Epithelial cell of proximal tubule (primary cell): Measurements from ENCODE around the gene DOK3. TPM values are rescaled to one million over a fixed set of nuclear protein-coding genes. Genes with fewer than 3 reads are reported as not detected.

Source experiments
- DNase-seq: peaks from one replicate; pipeline ENCODE4 v3.0.0-alpha.2; 2011; ENCODE audit warnings: low read depth
- H3K4me3 ChIP-seq: 2 replicates; pipeline ENCODE4 v1.5.1; 2011; ENCODE audit warnings: low read depth, mild to moderate bottlenecking, low read length
- total RNA-seq: library from RNA; depleted of rRNA; stranded (reverse); fragments of >200 nt; gene quantifications from 2 replicates; pipeline ENCODE4 v1.2.3, GENCODE V29; 2015
- TF ChIP-seq, protein P1 (sequence below): conservative IDR thresholded peaks from 2 replicates; pipeline ENCODE4 v1.5.1; 2012; ENCODE audit warnings: low read depth, mild to moderate bottlenecking, low read length

Gene DOK3
- total RNA-seq, 1 donor from 2014 or later, result 1.5 TPM

DNA sequence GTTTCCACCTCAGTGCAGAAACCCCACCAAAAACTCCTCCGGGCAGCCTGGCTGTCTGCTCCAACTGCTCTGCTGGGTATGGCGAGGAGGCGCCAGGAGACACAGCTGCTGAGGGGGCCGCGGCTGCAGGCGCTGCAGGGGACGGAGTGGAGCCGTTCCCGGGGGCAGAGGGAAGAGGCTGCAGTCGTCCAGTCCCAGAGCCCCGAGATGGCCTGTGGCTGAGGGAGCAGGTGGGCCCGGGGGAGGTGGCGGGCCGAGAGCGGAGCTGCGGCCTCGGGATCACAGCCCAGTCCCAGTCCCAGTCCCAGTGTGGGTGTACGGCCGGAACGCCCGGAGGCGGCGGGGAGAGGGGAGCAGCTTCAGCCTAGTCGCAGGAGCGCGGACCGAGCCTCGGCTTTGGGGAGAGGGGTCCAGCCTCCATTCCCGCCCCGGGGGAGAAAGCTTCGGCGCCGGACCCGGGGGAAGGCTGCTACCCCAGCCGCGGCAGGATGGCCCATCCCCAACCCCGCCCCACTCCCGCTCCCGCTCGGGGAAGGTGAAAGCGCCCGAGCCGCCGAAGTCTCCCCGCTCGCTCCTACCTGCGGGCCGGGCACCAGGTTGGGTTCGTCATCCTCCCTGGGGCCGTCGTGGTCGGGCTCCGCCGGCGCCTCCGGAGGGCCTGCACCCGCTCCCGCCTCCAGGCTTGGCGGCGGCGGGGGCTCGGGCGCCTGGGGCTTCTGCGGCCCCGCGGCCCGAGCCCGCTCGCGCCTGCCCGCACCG, 44.2 kb upstream of the DOK3 start:
- H3K4me3 ChIP-seq, result peak overlapping the region; percentile 88
- TF ChIP-seq, protein P1, sequence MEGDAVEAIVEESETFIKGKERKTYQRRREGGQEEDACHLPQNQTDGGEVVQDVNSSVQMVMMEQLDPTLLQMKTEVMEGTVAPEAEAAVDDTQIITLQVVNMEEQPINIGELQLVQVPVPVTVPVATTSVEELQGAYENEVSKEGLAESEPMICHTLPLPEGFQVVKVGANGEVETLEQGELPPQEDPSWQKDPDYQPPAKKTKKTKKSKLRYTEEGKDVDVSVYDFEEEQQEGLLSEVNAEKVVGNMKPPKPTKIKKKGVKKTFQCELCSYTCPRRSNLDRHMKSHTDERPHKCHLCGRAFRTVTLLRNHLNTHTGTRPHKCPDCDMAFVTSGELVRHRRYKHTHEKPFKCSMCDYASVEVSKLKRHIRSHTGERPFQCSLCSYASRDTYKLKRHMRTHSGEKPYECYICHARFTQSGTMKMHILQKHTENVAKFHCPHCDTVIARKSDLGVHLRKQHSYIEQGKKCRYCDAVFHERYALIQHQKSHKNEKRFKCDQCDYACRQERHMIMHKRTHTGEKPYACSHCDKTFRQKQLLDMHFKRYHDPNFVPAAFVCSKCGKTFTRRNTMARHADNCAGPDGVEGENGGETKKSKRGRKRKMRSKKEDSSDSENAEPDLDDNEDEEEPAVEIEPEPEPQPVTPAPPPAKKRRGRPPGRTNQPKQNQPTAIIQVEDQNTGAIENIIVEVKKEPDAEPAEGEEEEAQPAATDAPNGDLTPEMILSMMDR, result no peak
- no peak for DNase-seq

DNA sequence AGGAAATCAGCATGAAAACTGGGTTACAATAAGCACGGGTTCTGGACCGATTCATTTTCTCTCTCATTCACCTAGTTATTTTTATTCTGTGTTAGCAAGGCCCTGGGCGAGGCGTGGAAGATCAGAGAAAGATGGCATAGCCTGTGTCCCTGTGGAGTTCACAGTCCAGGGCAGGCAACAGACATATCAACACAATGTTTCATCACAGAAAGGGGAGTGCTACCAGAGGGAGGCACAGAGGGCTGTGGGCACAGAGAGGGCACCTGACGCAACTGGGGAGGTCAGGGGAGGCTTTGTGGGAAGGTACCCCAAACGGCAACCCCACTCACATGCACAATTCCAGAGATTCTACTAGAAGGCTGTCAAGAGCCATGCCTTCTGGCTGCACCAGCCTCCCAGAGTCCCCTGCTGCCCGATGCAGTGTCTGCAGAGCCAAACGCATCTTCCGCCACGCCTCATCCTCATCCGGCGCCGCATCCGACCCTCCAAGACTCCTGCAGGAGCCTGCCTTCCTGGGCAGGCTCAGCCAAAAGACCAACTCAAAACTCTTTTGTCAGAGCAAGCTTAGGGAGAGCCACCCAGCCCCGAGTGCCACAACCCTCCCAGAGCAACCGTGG, 43.3 kb upstream of the DOK3 start:
- DNase-seq, result no peak
- peak overlapping the region; percentile 88 for H3K4me3 ChIP-seq
- TF ChIP-seq, protein P1, result no peak

DNA sequence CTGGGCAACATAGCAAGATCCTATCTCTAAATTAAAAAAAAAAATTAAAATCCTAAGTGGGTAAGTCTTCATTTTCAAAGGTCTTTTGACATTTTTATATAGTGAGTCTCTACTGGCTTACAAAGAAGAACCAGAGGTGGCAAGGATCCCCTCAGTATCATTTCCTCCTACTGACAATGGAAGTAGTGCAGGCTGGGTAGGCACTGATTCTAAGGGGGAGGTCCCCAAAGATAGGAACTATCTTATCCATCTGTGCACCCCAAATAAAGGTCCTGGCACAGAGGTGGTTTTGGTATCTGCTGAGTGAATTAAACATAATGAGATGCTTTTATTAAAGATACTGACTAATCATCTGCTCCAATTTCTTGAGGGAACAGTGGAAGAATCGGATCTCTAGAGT, 40.5 kb upstream of the DOK3 start:
- H3K4me3 ChIP-seq, result no peak overlapping the region
- TF ChIP-seq, protein P1, result no peak
- DNase-seq, result no peak

DNA sequence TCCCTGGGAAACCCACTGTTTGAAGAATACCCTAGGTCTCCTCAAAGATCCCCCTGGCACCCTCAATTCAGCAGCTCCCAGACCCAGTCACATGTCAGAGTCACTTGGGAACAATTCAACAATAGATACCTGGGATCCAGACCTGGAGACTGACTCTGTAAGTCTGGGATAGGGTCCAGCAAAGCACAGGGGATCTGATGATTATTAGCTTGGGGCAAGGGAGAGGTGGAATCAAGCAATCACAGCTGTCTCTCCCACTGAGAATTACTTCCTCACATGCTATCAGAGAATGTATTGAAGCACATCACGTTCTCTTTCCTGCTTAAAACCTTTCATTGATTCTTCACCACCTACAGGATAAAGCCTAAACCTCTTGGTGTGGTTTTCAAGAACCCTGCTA, 38.9 kb upstream of the DOK3 start:
- TF ChIP-seq, protein P1, result no peak
- no peak for DNase-seq
- H3K4me3 ChIP-seq, result no peak overlapping the region

DNA sequence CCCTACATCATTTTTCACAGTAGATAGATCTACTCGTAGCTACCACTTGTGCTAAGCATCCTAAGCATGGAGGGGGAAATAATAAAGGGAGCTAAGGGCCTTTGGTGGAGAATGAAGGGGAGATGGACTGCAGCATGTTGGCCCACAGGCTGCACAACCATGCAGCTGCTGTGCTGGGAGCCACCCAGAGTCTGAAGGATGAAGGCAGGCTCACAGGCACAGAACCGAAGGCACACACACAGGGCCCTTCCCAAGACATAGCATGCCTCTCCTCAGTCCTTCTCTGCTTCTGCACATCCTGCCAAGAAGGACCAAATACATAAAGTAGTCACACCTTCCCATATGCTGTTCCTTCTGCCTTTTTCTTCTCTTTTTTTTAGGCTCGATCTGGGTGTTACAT, 38.1 kb upstream of the DOK3 start:
- TF ChIP-seq, protein P1, result no peak
- no peak overlapping the region for H3K4me3 ChIP-seq
- no peak for DNase-seq

DNA sequence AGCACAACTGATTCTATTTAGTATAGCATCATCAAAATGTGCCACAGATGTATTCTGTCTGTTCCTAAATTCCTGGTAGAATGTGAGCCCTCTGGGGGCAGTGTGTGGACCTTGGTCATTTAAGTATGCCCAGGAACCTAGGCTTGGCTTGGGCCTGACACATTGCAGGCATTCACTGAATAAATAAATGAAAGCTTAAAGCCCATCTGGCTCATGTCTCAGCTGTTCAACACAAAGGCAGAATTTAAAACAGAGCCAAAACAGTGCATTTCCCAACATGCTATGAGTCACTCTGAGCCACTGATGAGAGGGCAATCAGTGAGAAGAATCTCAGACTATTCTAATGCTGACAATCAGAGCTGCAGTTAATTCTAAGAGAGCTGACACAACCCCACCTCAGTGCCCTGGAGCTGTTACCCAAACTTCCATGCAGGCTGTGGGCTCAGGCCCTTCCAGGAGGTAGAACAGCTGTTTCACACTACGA, 36.7 kb upstream of the DOK3 start:
- no peak overlapping the region for H3K4me3 ChIP-seq
- TF ChIP-seq, protein P1, result peak; percentile 23
- DNase-seq, result peak; percentile 86
